Endothelial cell of umbilical vein (primary cell): Measurements from ENCODE around the gene SH3TC2. TPM values are rescaled to one million over a fixed set of nuclear protein-coding genes. Genes with fewer than 3 reads are reported as not detected.

Experiments used
- BruUV-seq: library from RNA; stranded (reverse); fragments of 400-500 nt; replicated peaks from 2 replicates; lab custom pipeline; 2021; lab: Mats Ljungman, UMichigan
- CTCF ChIA-PET: fragments of 300-600, 350-600 bp; sonication (Branson Sonifier 250); formaldehyde crosslinking; loops from one replicate; lab custom pipeline; 2021; ENCODE audit warnings: antibody characterized with exemption, inconsistent platforms; lab: Charles Lee
- POLR2A ChIA-PET: fragments of 300-600, 350-600 bp; sonication (Branson Sonifier 250); formaldehyde crosslinking; loops from one replicate; lab custom pipeline; 2021; ENCODE audit warnings: antibody characterized with exemption, inconsistent platforms; lab: Charles Lee
- DNase-seq: peaks from one replicate; pipeline ENCODE4 v3.0.0-alpha.2; 2011; ENCODE audit warnings: low read depth, low spot score
- FAIRE-seq: peaks from 2 replicates; lab custom pipeline; 2011; peaks lifted over from hg19 to GRCh38; lab: Jason Lieb, UNC
- H2AFZ ChIP-seq: 2 replicates; pipeline ENCODE4 v1.6.0; 2012; ENCODE audit warnings: low read depth, low read length, control low read depth, inconsistent platforms
- H3K27ac ChIP-seq: 2 replicates; pipeline ENCODE4 v1.5.1; 2011; ENCODE audit warnings: low read depth, mild to moderate bottlenecking, control low read depth, low read length, moderate library complexity; ENCODE audit not compliant: insufficient read depth
- H3K27me3 ChIP-seq, 2 experiments: 2 replicates each; pipeline versions ENCODE4 v1.6.0 to v1.6.1; 2011; ENCODE audit warnings: low read length in 2 of 2, mixed read lengths in 1 of 2; ENCODE audit not compliant: control insufficient read depth in 2 of 2, insufficient read depth in 2 of 2
- H3K36me3 ChIP-seq, 2 experiments: 2 replicates in 1 of 2; 3 replicates in 1 of 2; pipeline ENCODE4 v1.5.1; 2011; ENCODE audit warnings: low read length in 2 of 2, mild to moderate bottlenecking in 1 of 2, moderate library complexity in 1 of 2; ENCODE audit not compliant: control insufficient read depth in 2 of 2, insufficient read depth in 2 of 2; ENCODE audit errors: extremely low read depth in 1 of 2
- H3K4me1 ChIP-seq: 3 replicates; pipeline ENCODE4 v1.5.1; 2011; ENCODE audit warnings: mild to moderate bottlenecking, low read length; ENCODE audit not compliant: control insufficient read depth, insufficient read depth; ENCODE audit errors: extremely low read depth
- H3K4me2 ChIP-seq: 2 replicates; pipeline ENCODE4 v1.6.1; 2011; ENCODE audit warnings: low read length, control low read depth, mixed read lengths; ENCODE audit not compliant: insufficient read depth
- H3K4me3 ChIP-seq, 3 experiments: fragments of 200-600 bp in 1 of 3; sonication (generic), shearing (Covaris generic) in 1 of 3; replicated peaks in 1 of 3; 2 replicates each; pipeline ENCODE4 v1.5.1; 2011 to 2016; ENCODE audit warnings: control low read depth in 3 of 3, low read length in 3 of 3, mild to moderate bottlenecking in 2 of 3, inconsistent platforms in 1 of 3, low read depth in 1 of 3, moderate library complexity in 1 of 3; ENCODE audit not compliant: insufficient read depth in 1 of 3
- H3K79me2 ChIP-seq: 2 replicates; pipeline ENCODE4 v1.6.0; 2012; ENCODE audit warnings: low read length, inconsistent platforms; ENCODE audit not compliant: control insufficient read depth, insufficient read depth
- H3K9ac ChIP-seq: replicated peaks from 2 replicates; pipeline ENCODE3; 2011; ENCODE audit warnings: low read length, control low read depth; ENCODE audit not compliant: insufficient read depth; ENCODE audit errors: extremely low read depth
- H3K9me1 ChIP-seq: replicated peaks from 3 replicates; pipeline ENCODE4 v1.6.0; 2011; ENCODE audit warnings: mild to moderate bottlenecking, low read length; ENCODE audit not compliant: control insufficient read depth, insufficient read depth; ENCODE audit errors: extremely low read depth
- H3K9me3 ChIP-seq: replicated peaks from 2 replicates; pipeline ENCODE4 v1.5.1; 2012; ENCODE audit warnings: low read length, inconsistent platforms; ENCODE audit not compliant: control insufficient read depth, insufficient read depth
- H4K20me1 ChIP-seq: replicated peaks from 2 replicates; pipeline ENCODE3; 2011; ENCODE audit warnings: mild to moderate bottlenecking, low read length; ENCODE audit not compliant: control insufficient read depth, insufficient read depth; ENCODE audit errors: extremely low read depth
- EZH2 ChIP-seq: IDR thresholded peaks from 2 replicates; pipeline ENCODE4 v1.6.1; 2012; ENCODE audit warnings: borderline replicate concordance, low read depth, mild to moderate bottlenecking, moderate library complexity, low read length, inconsistent platforms; ENCODE audit not compliant: severe bottlenecking
- FOS ChIP-seq: IDR thresholded peaks from 2 replicates; pipeline ENCODE4 v1.6.1; 2011; ENCODE audit warnings: mild to moderate bottlenecking, low read length, moderate library complexity, borderline replicate concordance; ENCODE audit not compliant: insufficient read depth
- GATA2 ChIP-seq: IDR thresholded peaks from 2 replicates; pipeline ENCODE4 v1.7.0; 2011; ENCODE audit warnings: low read depth, mild to moderate bottlenecking, moderate library complexity, mixed read lengths, low read length; ENCODE audit not compliant: insufficient read length, insufficient read depth
- JUN ChIP-seq: IDR thresholded peaks from 2 replicates; pipeline ENCODE4 v1.6.1; 2011; ENCODE audit warnings: borderline replicate concordance, low read depth; ENCODE audit not compliant: insufficient read length, insufficient read depth
- POLR2AphosphoS5 ChIP-seq: IDR thresholded peaks from 2 replicates; pipeline ENCODE4 v1.6.1; 2012; ENCODE audit warnings: low read depth, mild to moderate bottlenecking, control low read depth, low read length, moderate library complexity; ENCODE audit not compliant: insufficient read depth
- dilution Hi-C: fragments of 300-500 bp; cut with MboI; formaldehyde crosslinking; loops from one replicate; pipeline ENCODE4 v1.15.0; 2019; ENCODE audit warnings: low sequenced_read_pairs; ENCODE audit not compliant: extremely low pct_ligation_motif_present
- intact Hi-C: fragments of 100-400 bp; cut with micrococcal nuclease; formaldehyde crosslinking; loops from one replicate; pipeline ENCODE4 v1.10.0; 2022
- polyA plus RNA-seq, 4 experiments: library from polyadenylated mRNA; depleted of rRNA in 3 of 4; stranded (reverse) in 3 of 4; unstranded in 1 of 4; fragments of >200 nt; gene quantifications; 2 replicates each; pipeline versions ENCODE4 v1.2.1 to v1.2.3, GENCODE V29; 2011 to 2012; ENCODE audit warnings: missing spikeins in 1 of 4
- total RNA-seq: library from RNA; stranded (reverse); gene quantifications from 2 replicates; pipeline ENCODE4 v1.2.3, GENCODE V29; 2021
- TF ChIP-seq, protein P1 (sequence below): IDR thresholded peaks from 2 replicates; pipeline ENCODE4 v1.6.1; 2011; ENCODE audit not compliant: insufficient read depth, insufficient read length
- TF ChIP-seq, protein P2 (sequence below), 2 donors: IDR thresholded peaks; 1 replicate in 1 of 2; 2 replicates in 1 of 2; pipeline ENCODE4 v1.5.1; 2011; ENCODE audit warnings: low read length in 2 of 2, mild to moderate bottlenecking in 2 of 2, moderate library complexity in 2 of 2, control low read depth in 1 of 2, inconsistent platforms in 1 of 2, low read depth in 1 of 2; ENCODE audit not compliant: insufficient read depth in 1 of 2; ENCODE audit errors: extremely low read depth in 1 of 2

The SH3TC2 gene
- total and polyA plus RNA-seq, 2 donors (not counting 3 experiments of a cell fraction or from before 2014, with no cell fraction given) = 0.91 to 4.3 TPM

DNA sequence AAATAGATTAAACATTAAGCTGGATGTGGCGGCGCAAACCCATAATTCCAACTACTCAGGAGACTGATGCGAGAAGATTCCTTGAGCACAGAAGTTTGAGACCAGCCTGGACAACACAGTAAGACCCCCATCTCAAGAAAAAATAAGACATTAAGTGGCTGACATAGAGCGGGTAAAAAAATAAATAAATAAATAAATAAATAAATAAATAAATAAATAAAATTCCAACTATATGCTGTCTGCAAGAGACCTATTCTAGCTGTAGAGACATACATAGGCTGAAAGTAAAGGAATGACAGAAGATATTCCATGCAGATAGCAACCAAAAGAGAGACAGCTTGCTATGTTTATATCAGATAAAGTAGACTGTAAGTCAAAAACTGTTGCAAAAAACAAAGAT, 17.4 kb upstream of the SH3TC2 start:
- DNase-seq (no peak), FAIRE-seq (no peak)
- no peaks in the 10 kb centered on the region for H4K20me1 ChIP-seq
- no peak overlapping the region for H3K9ac ChIP-seq
- H3K36me3 ChIP-seq = no peaks in the 10 kb centered on the region
- ChIA-PET CTCF (interaction anchor here (1.3 to 1.6 kb wide), 3 partner anchors 10 to 44 kb away, joined by 3 to 5 read pairs (median 4); no protein-coding TSS in a partner anchor), POLR2A (no interaction called here)
- no peaks in the 10 kb centered on the region for H3K27me3 ChIP-seq
- dilution Hi-C loops = no loop called here
- no peak overlapping the region for H3K4me3 ChIP-seq
- H3K4me1 ChIP-seq = no peaks in the 10 kb centered on the region
- intact Hi-C loops = no loop called here
- no peak overlapping the region for H3K27ac ChIP-seq
- H3K79me2 ChIP-seq = no peaks in the 10 kb centered on the region
- H3K9me3 ChIP-seq = no peaks in the 10 kb centered on the region
- BruUV-seq = no TSS peak
- H2AFZ ChIP-seq = no peak overlapping the region
- no peaks in the 10 kb centered on the region for H3K9me1 ChIP-seq
- H3K4me2 ChIP-seq = no peak overlapping the region
- TF ChIP-seq, protein P1, sequence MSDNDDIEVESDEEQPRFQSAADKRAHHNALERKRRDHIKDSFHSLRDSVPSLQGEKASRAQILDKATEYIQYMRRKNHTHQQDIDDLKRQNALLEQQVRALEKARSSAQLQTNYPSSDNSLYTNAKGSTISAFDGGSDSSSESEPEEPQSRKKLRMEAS = no peak
- TF ChIP-seq GATA2 = no peak
- TF ChIP-seq, protein P2, sequence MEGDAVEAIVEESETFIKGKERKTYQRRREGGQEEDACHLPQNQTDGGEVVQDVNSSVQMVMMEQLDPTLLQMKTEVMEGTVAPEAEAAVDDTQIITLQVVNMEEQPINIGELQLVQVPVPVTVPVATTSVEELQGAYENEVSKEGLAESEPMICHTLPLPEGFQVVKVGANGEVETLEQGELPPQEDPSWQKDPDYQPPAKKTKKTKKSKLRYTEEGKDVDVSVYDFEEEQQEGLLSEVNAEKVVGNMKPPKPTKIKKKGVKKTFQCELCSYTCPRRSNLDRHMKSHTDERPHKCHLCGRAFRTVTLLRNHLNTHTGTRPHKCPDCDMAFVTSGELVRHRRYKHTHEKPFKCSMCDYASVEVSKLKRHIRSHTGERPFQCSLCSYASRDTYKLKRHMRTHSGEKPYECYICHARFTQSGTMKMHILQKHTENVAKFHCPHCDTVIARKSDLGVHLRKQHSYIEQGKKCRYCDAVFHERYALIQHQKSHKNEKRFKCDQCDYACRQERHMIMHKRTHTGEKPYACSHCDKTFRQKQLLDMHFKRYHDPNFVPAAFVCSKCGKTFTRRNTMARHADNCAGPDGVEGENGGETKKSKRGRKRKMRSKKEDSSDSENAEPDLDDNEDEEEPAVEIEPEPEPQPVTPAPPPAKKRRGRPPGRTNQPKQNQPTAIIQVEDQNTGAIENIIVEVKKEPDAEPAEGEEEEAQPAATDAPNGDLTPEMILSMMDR (IDR thresholded peaks at IDR 0.05; ENCODE audit: extremely low read depth in 1 of 2, insufficient read depth in 1 of 2, low read depth in 1 of 2, low read length in 2 of 2) = no peak
- no peak for TF ChIP-seq POLR2AphosphoS5
- TF ChIP-seq FOS = no peak
- TF ChIP-seq EZH2 = no peak
- no peak for TF ChIP-seq JUN
